Upper lobe of left lung (tissue), 6 donors: Measurements from ENCODE around the gene PAK6. TPM values are rescaled to one million over a fixed set of nuclear protein-coding genes. Genes with fewer than 3 reads are reported as not detected.

Source experiments
- ATAC-seq, 2 donors: fragments of 200-7000 bp; cut with Tn5 transposase; one replicate each; pipeline ENCODE4 v1.9.1; 2022; ENCODE audit warnings: mild to moderate bottlenecking in 2 of 2, moderate library complexity in 2 of 2; ENCODE audit not compliant: low FRiP score in 2 of 2
- DNase-seq, 2 donors: peaks; one replicate each; pipeline ENCODE4 v3.0.0-alpha.2; 2019 to 2020
- H3K27ac ChIP-seq, 4 donors: fragments of 200-600 bp; sonication (generic); one replicate each; pipeline ENCODE4 v1.5.1; 2016 to 2019
- H3K27me3 ChIP-seq, 4 donors: fragments of 200-600 bp; sonication (generic); one replicate each; pipeline ENCODE4 v1.5.1; 2017 to 2019
- H3K36me3 ChIP-seq, 4 donors: fragments of 200-600 bp; sonication (generic); one replicate each; pipeline ENCODE4 v1.5.1; 2016 to 2019
- H3K4me1 ChIP-seq, 4 donors: fragments of 200-600 bp; sonication (generic); one replicate each; pipeline ENCODE4 v1.5.1; 2018 to 2019
- H3K4me3 ChIP-seq, 4 donors: fragments of 200-600 bp; sonication (generic); one replicate each; pipeline ENCODE4 v1.5.1; 2017 to 2019; ENCODE audit warnings: mild to moderate bottlenecking in 2 of 4, moderate library complexity in 1 of 4
- H3K9me3 ChIP-seq, 4 donors: fragments of 200-600 bp; sonication (generic); one replicate each; pipeline ENCODE4 v1.5.1; 2018 to 2019
- CTCF ChIP-seq, 6 experiments: fragments of 450-650 bp in 4 of 6; fragments of 200-600 bp in 2 of 6; sonication (generic) in 2 of 6; IDR thresholded peaks; one replicate each; pipeline ENCODE4 v1.5.1; 2016 to 2019; ENCODE audit warnings: antibody characterized with exemption in 6 of 6
- EP300 ChIP-seq, 4 donors: sonication (generic); formaldehyde crosslinking; IDR thresholded peaks; one replicate each; pipeline ENCODE4 v1.5.1; 2017; ENCODE audit warnings: antibody characterized with exemption in 4 of 4, control low read depth in 2 of 4
- POLR2A ChIP-seq, 4 donors: fragments of 450-650 bp; IDR thresholded peaks; one replicate each; pipeline ENCODE4 v1.5.1; 2016 to 2017; ENCODE audit warnings: antibody characterized with exemption in 4 of 4, mild to moderate bottlenecking in 2 of 4
- POLR2AphosphoS5 ChIP-seq, 2 donors: sonication (generic); formaldehyde crosslinking; IDR thresholded peaks; one replicate each; pipeline ENCODE4 v1.5.1; 2017; ENCODE audit warnings: antibody characterized with exemption in 2 of 2
- WGBS, 2 donors: methylation state at CpG; one replicate each; pipeline ENCODE4 v1.1.5; 2017 to 2018; 5-methylcytosine and 5-hydroxymethylcytosine counted together
- total RNA-seq, 6 donors: library from RNA; depleted of rRNA in 4 of 6; stranded (reverse); fragments of >200 nt in 4 of 6; gene quantifications; one replicate each; pipeline versions ENCODE4 v1.1.0 to v1.2.1, GENCODE V29; 2016 to 2021
- donor health status: DM: no; HTN: no; CAD: no; lungs with moderate emphysema.
- donor health status: DM: no; HTN: yes; CAD: no; lungs with severe emphysema.

The PAK6 gene
- total RNA-seq, 6 donors from 2014 or later, result 4.5 to 23.4 (median 15.0) TPM

- TF ChIP-seq POLR2A (IDR thresholded peaks at IDR 0.05), result no peak
- no peak for TF ChIP-seq CTCF (IDR thresholded peaks at IDR 0.05)
- no peak for TF ChIP-seq EP300 (IDR thresholded peaks at IDR 0.05)
- TF ChIP-seq POLR2AphosphoS5 (IDR thresholded peaks at IDR 0.05), result no peak
- Histone ChIP-seq H3K4me1 (no peaks in the 10 kb centered on the region), H3K27me3 (no peaks in the 10 kb centered on the region), H3K4me3 (no peak overlapping the region), H3K9me3 (no peaks in the 10 kb centered on the region), H3K36me3 (no peaks in the 10 kb centered on the region), H3K27ac (no peak overlapping the region)
- no peak for ATAC-seq
- WGBS, 2 donors, result 73 to 83% methylated on average over 1 of the region's 1 CpG
- no peak for DNase-seq
These were observed 40.3 kb upstream of the PAK6 start for GRCh38 chr15:40198355-40199085.

DNA sequence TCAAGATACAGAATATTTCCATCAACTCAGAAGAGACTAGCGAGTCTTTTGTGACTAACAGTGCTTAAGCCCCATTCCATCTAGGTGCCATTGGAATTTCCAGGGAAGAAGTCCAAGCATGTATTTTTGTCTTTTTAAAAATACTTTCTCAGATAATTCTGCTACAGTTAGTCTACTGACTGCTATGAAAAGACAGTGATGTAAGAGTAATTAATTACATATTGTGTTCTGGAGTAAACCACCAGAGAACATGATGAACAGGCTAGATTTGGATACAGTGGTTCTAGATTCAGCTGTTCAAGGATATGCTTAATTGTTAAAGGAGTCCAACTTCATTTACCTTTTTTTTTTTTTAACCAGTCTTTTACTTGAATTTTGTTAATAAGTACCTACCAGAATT is 34.8 kb upstream of the PAK6 start:
- no peak overlapping the region for H3K4me3 ChIP-seq
- H3K27me3 ChIP-seq, result no peaks in the 10 kb centered on the region
- H3K4me1 ChIP-seq, result no peaks in the 10 kb centered on the region
- TF ChIP-seq POLR2A (IDR thresholded peaks at IDR 0.05), result no peak
- TF ChIP-seq EP300 (IDR thresholded peaks at IDR 0.05), result no peak
- no peak for TF ChIP-seq POLR2AphosphoS5 (IDR thresholded peaks at IDR 0.05)
- TF ChIP-seq CTCF (IDR thresholded peaks at IDR 0.05), result no peak
- H3K9me3 ChIP-seq, result no peaks in the 10 kb centered on the region
- no peak overlapping the region for H3K27ac ChIP-seq
- DNase-seq, result no peak
- ATAC-seq, result no peak
- H3K36me3 ChIP-seq, result no peaks in the 10 kb centered on the region
- 97 to 100% methylated on average over 1 of the region's 1 CpG for WGBS, 2 donors

- ATAC-seq (peak; percentile 85 to 90), DNase-seq (peak in 1 of 2 donors; percentile 45)
- Histone ChIP-seq H3K4me1 (no peaks in the 10 kb centered on the region), H3K36me3 (no peaks in the 10 kb centered on the region), H3K27ac (no peak overlapping the region), H3K27me3 (no peaks in the 10 kb centered on the region), H3K9me3 (no peaks in the 10 kb centered on the region), H3K4me3 (no peak overlapping the region)
- WGBS, 2 donors, result 55 to 60% methylated on average over 6 of the region's 6 CpGs
- TF ChIP-seq POLR2A (IDR thresholded peaks at IDR 0.05) (no peak), CTCF (IDR thresholded peaks at IDR 0.05) (peak; percentile 76 to 91 (median 90))
These were observed 21.6 kb upstream of the PAK6 start for GRCh38 chr15:40217166-40217824.

GRCh38 chr15:40219801-40220200 is 19.1 kb upstream of the PAK6 start:
- DNase-seq (no peak), ATAC-seq (no peak)
- Histone ChIP-seq H3K36me3 (no peaks in the 10 kb centered on the region), H3K27ac (no peak overlapping the region), H3K4me1 (no peaks in the 10 kb centered on the region), H3K4me3 (no peak overlapping the region), H3K27me3 (no peaks in the 10 kb centered on the region), H3K9me3 (no peaks in the 10 kb centered on the region)
- TF ChIP-seq POLR2AphosphoS5 (IDR thresholded peaks at IDR 0.05), result no peak
- TF ChIP-seq POLR2A (IDR thresholded peaks at IDR 0.05), result no peak
- TF ChIP-seq CTCF (IDR thresholded peaks at IDR 0.05), result no peak
- TF ChIP-seq EP300 (IDR thresholded peaks at IDR 0.05), result no peak
- 80 to 97% methylated on average over 1 of the region's 1 CpG for WGBS, 2 donors
